Vagina (tissue), 2 donors: ENCODE measurements around the gene CAMK1G. TPM values are rescaled to one million over a fixed set of nuclear protein-coding genes. Genes with fewer than 3 reads are reported as not detected.
A peak's percentile ranks its signal among the peaks of the same experiment; 100 is the strongest.

ENCODE experiments used
- DNase-seq, 2 donors: peaks; one replicate each; pipeline ENCODE4 v3.0.0-alpha.2; 2017; ENCODE audit errors: extremely low spot score in 2 of 2
- H3K27ac ChIP-seq: fragments of 200-600 bp; sonication (generic); one replicate; pipeline ENCODE4 v1.5.1; 2019
- H3K27me3 ChIP-seq: fragments of 200-600 bp; sonication (generic); one replicate; pipeline ENCODE4 v1.5.1; 2019
- H3K36me3 ChIP-seq, 2 donors: fragments of 200-600 bp; sonication (generic); one replicate each; pipeline ENCODE4 v1.5.1; 2017 to 2019
- H3K4me1 ChIP-seq: fragments of 200-600 bp; sonication (generic); one replicate; pipeline ENCODE4 v1.5.1; 2019
- H3K4me3 ChIP-seq, 2 donors: fragments of 200-600 bp; sonication (generic); 1 replicate in 1 of 2; 2 replicates in 1 of 2; pipeline ENCODE4 v1.5.1; 2016 to 2019
- H3K9me3 ChIP-seq: fragments of 200-600 bp; sonication (generic); one replicate; pipeline ENCODE4 v1.5.1; 2019
- POLR2A ChIP-seq, 2 donors: fragments of 450-650 bp; IDR thresholded peaks; one replicate each; pipeline ENCODE4 v1.6.1; 2017; ENCODE audit warnings: antibody characterized with exemption in 2 of 2, mild to moderate bottlenecking in 2 of 2, moderate library complexity in 2 of 2
- POLR2AphosphoS5 ChIP-seq, 2 donors: sonication (generic); formaldehyde crosslinking; IDR thresholded peaks; one replicate each; pipeline ENCODE4 v1.9.0; 2017; ENCODE audit warnings: antibody characterized with exemption in 2 of 2, mild to moderate bottlenecking in 2 of 2, low read depth in 1 of 2; ENCODE audit not compliant: insufficient read depth in 1 of 2
- intact Hi-C: fragments of 100-400 bp; cut with DNase I; formaldehyde crosslinking; loops from one replicate; pipeline ENCODE4 v1.15.1; 2023
- microRNA-seq: library from miRNA; unstranded; fragments of <30 nt; microRNA quantifications from one replicate; pipeline ENCODE4, GENCODE V29; 2017; ENCODE audit warnings: borderline number of aligned reads, borderline replicate concordance
- total RNA-seq: library from RNA; depleted of rRNA; stranded (reverse); fragments of >200 nt; gene quantifications from one replicate; pipeline ENCODE4 v1.2.3, GENCODE V29; 2016
- TF ChIP-seq, protein P1 (sequence below), 3 experiments: fragments of 450-650 bp in 2 of 3; fragments of 200-600 bp in 1 of 3; sonication (generic) in 1 of 3; IDR thresholded peaks; one replicate each; pipeline ENCODE4 v1.5.1; 2017 to 2019; ENCODE audit warnings: antibody characterized with exemption in 3 of 3, mild to moderate bottlenecking in 2 of 3, moderate library complexity in 2 of 3

Gene CAMK1G
- total RNA-seq, 1 donor from 2014 or later: not detected

DNA sequence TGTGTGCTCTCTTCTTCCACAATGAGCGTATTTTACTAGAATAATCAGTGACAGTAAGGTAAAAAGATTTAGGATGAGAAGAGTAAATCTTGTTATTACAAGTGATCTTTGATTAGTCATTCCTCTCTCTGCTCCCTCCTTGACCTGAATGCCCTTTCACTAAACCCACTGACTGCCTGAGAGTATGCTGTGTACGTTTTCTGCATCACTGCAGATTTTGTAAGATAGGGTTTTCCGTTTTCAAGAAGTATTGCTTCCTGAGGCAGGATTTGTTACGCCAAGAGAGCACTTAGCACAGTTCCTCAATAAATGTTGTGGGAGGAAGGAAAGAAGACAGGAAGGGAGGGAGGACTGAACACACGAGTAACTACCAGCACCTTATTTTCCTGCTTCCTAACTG, 76.4 kb downstream of the CAMK1G start:
- DNase-seq: peak in 1 of 2 donors; percentile 54
- Histone ChIP-seq H3K36me3 (no peaks in the 10 kb centered on the region), H3K27ac (no peak overlapping the region), H3K4me1 (peaks cover 16% of the 10 kb centered on the region), H3K9me3 (no peaks in the 10 kb centered on the region), H3K27me3 (no peaks in the 10 kb centered on the region), H3K4me3 (no peak overlapping the region)
- intact Hi-C loops: no loop called here
- TF ChIP-seq POLR2AphosphoS5 (IDR thresholded peaks at IDR 0.05; ENCODE audit: insufficient read depth in 1 of 2, low read depth in 1 of 2): no peak
- no peak for TF ChIP-seq POLR2A (IDR thresholded peaks at IDR 0.05)
- TF ChIP-seq, protein P1, sequence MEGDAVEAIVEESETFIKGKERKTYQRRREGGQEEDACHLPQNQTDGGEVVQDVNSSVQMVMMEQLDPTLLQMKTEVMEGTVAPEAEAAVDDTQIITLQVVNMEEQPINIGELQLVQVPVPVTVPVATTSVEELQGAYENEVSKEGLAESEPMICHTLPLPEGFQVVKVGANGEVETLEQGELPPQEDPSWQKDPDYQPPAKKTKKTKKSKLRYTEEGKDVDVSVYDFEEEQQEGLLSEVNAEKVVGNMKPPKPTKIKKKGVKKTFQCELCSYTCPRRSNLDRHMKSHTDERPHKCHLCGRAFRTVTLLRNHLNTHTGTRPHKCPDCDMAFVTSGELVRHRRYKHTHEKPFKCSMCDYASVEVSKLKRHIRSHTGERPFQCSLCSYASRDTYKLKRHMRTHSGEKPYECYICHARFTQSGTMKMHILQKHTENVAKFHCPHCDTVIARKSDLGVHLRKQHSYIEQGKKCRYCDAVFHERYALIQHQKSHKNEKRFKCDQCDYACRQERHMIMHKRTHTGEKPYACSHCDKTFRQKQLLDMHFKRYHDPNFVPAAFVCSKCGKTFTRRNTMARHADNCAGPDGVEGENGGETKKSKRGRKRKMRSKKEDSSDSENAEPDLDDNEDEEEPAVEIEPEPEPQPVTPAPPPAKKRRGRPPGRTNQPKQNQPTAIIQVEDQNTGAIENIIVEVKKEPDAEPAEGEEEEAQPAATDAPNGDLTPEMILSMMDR (IDR thresholded peaks at IDR 0.05): no peak

DNA sequence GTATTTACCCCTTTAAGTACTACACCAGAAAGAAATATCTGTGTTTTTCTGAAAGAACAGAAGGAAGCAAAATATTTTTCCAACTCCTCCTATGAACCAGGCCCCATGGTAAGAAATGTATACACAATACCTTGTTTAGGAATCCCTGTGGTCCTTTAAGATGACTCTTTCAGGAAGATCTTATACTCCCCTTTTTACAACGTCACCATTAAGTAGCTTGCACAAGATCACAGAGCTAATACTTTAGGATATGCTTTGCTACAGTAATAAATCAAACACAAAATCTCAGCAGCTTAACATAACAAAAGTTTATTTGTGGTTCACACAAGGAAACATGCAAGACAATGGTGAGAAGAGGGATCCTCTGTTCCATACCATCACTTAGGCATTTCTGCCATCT, 77.6 kb downstream of the CAMK1G start:
- H3K27ac ChIP-seq: no peak overlapping the region
- H3K36me3 ChIP-seq: no peaks in the 10 kb centered on the region
- H3K4me1 ChIP-seq: peaks cover 16% of the 10 kb centered on the region
- no peak overlapping the region for H3K4me3 ChIP-seq
- no peak for DNase-seq
- intact Hi-C loops: no loop called here
- no peak for TF ChIP-seq POLR2A (IDR thresholded peaks at IDR 0.05)
- TF ChIP-seq POLR2AphosphoS5 (IDR thresholded peaks at IDR 0.05; ENCODE audit: insufficient read depth in 1 of 2, low read depth in 1 of 2): no peak
- TF ChIP-seq, protein P1 (IDR thresholded peaks at IDR 0.05): no peak
- no peaks in the 10 kb centered on the region for H3K9me3 ChIP-seq
- H3K27me3 ChIP-seq: no peaks in the 10 kb centered on the region

DNA sequence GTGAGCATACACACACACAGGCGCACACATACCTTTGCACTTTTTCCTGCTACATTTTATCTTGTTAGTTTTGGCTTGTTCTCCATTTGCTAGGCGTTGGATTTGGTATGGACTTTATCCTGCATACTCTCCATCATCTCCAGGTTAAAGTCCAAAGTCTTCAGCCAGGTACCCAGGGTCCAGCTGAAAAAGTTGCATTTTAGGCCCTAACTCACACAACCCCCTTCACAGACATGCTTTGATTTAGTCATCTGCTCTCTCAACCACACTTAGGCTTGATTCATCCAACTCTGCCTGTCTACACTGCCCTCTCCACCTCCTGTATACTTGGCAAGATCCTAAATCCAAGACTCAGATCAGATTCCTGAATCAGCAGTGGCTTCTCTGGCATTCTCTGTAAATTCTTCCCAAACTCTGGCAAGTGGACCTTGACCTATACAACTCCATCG, 79.4 kb downstream of the CAMK1G start:
- TF ChIP-seq POLR2AphosphoS5 (IDR thresholded peaks at IDR 0.05; ENCODE audit: insufficient read depth in 1 of 2, low read depth in 1 of 2) (no peak), POLR2A (IDR thresholded peaks at IDR 0.05) (no peak)
- TF ChIP-seq, protein P1 (IDR thresholded peaks at IDR 0.05): no peak
- intact Hi-C loops: no loop called here

More for the DNA sequence above, 79.4 kb downstream of the CAMK1G start:
- peaks cover 8% of the 10 kb centered on the region for H3K4me1 ChIP-seq
- no peak for DNase-seq
- no peaks in the 10 kb centered on the region for H3K9me3 ChIP-seq
- H3K4me3 ChIP-seq: no peak overlapping the region
- H3K27me3 ChIP-seq: no peaks in the 10 kb centered on the region
- H3K27ac ChIP-seq: no peak overlapping the region
- no peaks in the 10 kb centered on the region for H3K36me3 ChIP-seq

Small RNA genes lying within 50 kb of the gene (microRNA-seq; reads per million reads assigned to microRNA genes)
- not detected for gene MIR4260

Other genes with a start within 250 kb of the CAMK1G start
- gene LAMB3, start 68.7 kb downstream of the CAMK1G start, total RNA-seq: 68.8 TPM
- 187 TPM for gene G0S2, start 91.7 kb downstream of the CAMK1G start, total RNA-seq
- 18.7 TPM for gene HSD11B1, start 121.1 kb downstream of the CAMK1G start, total RNA-seq
- 7.1 TPM for gene TRAF3IP3, start 172.3 kb downstream of the CAMK1G start, total RNA-seq
- gene C1orf74, start 200.8 kb downstream of the CAMK1G start, total RNA-seq: 2.0 TPM
- 83.5 TPM for gene IRF6, start 222.4 kb downstream of the CAMK1G start, total RNA-seq
- 5.9 TPM for gene UTP25, start 244.3 kb downstream of the CAMK1G start, total RNA-seq